ENCODE results near the gene SCAMP1.

Gene SCAMP1

DNA sequence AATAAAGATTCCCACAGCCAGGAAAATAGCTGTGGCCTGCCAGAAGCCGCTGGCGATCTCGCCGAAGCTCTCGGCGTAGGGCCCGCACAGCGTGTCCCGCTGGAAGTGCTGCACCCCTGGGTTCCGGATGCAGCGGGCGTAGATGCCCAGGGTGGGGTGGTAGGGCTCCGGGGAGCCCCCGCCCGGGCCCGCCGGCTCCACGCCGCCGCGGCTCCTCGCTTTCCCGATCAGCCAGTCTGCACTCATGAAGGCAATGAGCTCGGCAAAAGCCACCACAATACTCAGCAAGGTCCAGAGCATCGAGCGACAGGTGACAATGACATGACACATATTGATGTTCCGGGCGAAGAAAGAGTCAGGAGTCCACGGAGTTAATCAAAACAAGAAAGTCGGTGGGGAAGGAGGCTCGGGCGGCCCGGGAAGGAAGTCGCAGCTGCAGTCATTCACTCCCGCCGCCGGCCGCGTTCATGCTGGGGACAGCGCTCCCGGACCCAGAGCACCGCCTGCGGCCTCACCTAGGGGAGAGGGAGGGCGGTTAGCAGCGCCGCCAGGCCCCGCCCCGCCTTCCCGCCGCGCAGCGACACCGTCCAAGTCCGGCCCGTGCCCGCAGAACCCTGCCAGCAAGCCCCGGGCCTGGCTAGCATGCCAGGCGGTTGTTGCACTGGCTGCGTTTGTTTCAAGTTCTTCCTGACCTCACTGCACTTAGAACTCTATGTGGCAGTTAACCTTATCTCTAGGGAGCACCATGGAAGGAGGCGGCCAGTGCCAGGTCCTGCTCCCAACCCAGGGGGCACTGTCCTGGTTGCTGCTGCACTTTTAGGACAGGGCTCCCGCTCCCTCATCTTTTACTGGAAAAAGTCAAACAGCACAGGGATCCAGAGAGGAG lies 149.7 kb downstream of the SCAMP1 start:
- POLR2A ChIA-PET, result interaction anchor here (1.8 kb wide), 1 partner anchor 27 kb away, joined by 8 read pairs; no protein-coding TSS in a partner anchor
- Histone ChIP-seq H3K4me1 (ENCODE audit: control extremely low read depth in 1 of 4, control insufficient read depth in 4 of 4, insufficient read depth in 4 of 4, low read length in 3 of 4) (peaks cover 48 to 66% (median 59%) of the 10 kb centered on the region in 4 experiments), H3K9me3 (ENCODE audit: control extremely low read depth in 1 of 5, control insufficient read depth in 4 of 5, insufficient read depth in 2 of 5, low read depth in 1 of 5, low read length in 4 of 5) (peaks cover 0 to 3% (median 0%) of the 10 kb centered on the region in 5 experiments), H3K36me3 (ENCODE audit: control insufficient read depth in 4 of 4, insufficient read depth in 4 of 4, low read length in 3 of 4) (peaks cover 0 to 3% (median 0%) of the 10 kb centered on the region in 4 experiments), H3K4me3 (ENCODE audit: control insufficient read depth in 1 of 7, extremely low read depth in 1 of 7, insufficient read depth in 4 of 7, low read depth in 2 of 7, low read length in 6 of 7) (peak overlapping the region; percentile 73 to 97 (median 93)), H3K27me3 (replicated peaks in 2 of 5; ENCODE audit: control insufficient read depth in 4 of 5, insufficient read depth in 5 of 5, low read length in 4 of 5) (no peaks in the 10 kb centered on the region), H3K27ac (ENCODE audit: insufficient read depth in 1 of 2, low read depth in 1 of 2, low read length in 2 of 2, poor library complexity in 1 of 2, severe bottlenecking in 2 of 2) (peak overlapping the region; percentile 56 to 76)
- DNase-seq, result peak; percentile 51 to 73 (median 59)
- under 1% methylated on average over 50 of the region's 61 CpGs for WGBS (ENCODE audit: insufficient coverage)
- CTCF ChIA-PET, result interaction anchor here (0.8 to 5.1 kb wide), 8 partner anchors 14 to 43 kb away, joined by 3 to 33 read pairs (median 7); no protein-coding TSS in a partner anchor

DNA sequence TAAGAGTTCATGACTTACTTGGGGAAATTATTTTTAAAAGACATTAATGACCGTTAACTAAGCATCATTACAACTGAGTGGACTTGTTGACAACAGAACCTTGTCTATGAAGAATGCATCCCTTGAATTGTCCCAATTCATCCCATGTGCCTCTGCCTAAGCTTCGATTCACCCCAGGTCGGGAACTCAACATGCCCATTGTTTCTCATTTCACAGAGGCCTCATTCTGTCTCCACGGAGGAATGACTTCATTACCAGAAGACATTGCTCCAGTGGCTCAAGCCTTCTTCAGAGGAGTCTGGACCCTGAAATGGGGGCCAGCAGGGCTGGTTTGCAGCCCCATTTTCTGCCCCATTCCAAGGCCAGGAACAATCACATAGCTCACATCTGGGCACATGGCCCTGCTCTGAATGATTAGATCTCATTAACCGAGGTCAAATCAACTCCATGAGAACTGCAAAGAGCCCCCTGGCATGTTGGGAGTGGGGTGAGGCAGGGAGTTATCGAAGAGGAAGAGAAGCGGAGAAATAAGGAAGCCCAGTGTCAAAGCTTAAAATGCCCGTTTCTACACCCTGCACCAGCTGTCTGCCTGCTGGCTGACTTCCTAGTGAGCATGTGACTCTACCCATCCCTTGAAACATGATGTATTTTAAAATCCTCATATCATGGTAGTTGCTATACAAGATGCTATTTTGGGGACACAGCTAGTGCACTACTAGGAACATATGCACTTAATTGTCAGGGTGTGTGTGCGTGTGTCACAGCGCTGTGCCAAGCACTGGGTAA lies 150.9 kb downstream of the SCAMP1 start:
- Histone ChIP-seq H3K4me3 (ENCODE audit: control insufficient read depth in 1 of 7, extremely low read depth in 1 of 7, insufficient read depth in 4 of 7, low read depth in 2 of 7, low read length in 6 of 7) (peak overlapping the region in 4 of 7 experiments; percentile 10 to 95 (median 47)), H3K36me3 (ENCODE audit: control insufficient read depth in 4 of 4, insufficient read depth in 4 of 4, low read length in 3 of 4) (peaks cover 0 to 3% (median 0%) of the 10 kb centered on the region in 4 experiments), H3K4me1 (ENCODE audit: control extremely low read depth in 1 of 4, control insufficient read depth in 4 of 4, insufficient read depth in 4 of 4, low read length in 3 of 4) (peaks cover 40 to 54% (median 47%) of the 10 kb centered on the region in 4 experiments), H3K27ac (ENCODE audit: insufficient read depth in 1 of 2, low read depth in 1 of 2, low read length in 2 of 2, poor library complexity in 1 of 2, severe bottlenecking in 2 of 2) (peak overlapping the region in 1 of 2 experiments; percentile 76), H3K27me3 (replicated peaks in 2 of 5; ENCODE audit: control insufficient read depth in 4 of 5, insufficient read depth in 5 of 5, low read length in 4 of 5) (no peaks in the 10 kb centered on the region), H3K9me3 (ENCODE audit: control extremely low read depth in 1 of 5, control insufficient read depth in 4 of 5, insufficient read depth in 2 of 5, low read depth in 1 of 5, low read length in 4 of 5) (peaks cover 0 to 3% (median 0%) of the 10 kb centered on the region in 5 experiments)
- CTCF ChIA-PET, result interaction anchor here (0.7 to 5.1 kb wide), 10 partner anchors 9 to 44 kb away, joined by 3 to 33 read pairs (median 7); no protein-coding TSS in a partner anchor
- 61% methylated on average over 8 of the region's 10 CpGs for WGBS (ENCODE audit: insufficient coverage)
- peak in 2 of 3 donors; percentile 67 to 81 for DNase-seq
- POLR2A ChIA-PET, result interaction anchor here (0.6 to 1.8 kb wide), 3 partner anchors 28 to 474 kb away, joined by 4 to 8 read pairs (median 4); partner anchors contain the start of gene ARSB

DNA sequence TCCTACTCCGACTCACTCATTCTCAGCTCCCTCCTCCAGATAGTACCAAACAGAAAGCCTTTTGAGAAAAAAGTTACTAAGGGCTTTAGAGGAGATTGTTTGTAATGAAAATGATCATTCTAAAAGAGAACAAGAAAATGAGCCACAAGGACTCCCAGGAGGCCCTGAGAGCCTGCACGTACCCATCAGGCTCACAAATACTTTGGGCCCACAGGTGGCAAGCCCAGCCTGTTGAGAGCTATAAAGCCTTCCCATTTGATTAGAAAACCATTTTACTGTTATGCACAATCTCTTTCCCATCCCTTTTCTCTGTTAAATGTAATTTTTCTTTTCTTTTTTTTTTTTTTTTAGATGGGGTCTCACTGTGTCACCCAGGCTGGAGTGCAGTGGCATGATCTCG lies 152.0 kb downstream of the SCAMP1 start:
- ChIA-PET CTCF (interaction anchor here (1.8 to 5.1 kb wide), 3 partner anchors 13 to 45 kb away, joined by 8 to 33 read pairs (median 9); no protein-coding TSS in a partner anchor), POLR2A (interaction anchor here (1.8 kb wide), 1 partner anchor 473 kb away, joined by 4 read pairs; the partner anchor contains the start of gene ARSB)
- no peak for DNase-seq
- H3K27ac ChIP-seq (ENCODE audit: insufficient read depth in 1 of 2, low read depth in 1 of 2, low read length in 2 of 2, poor library complexity in 1 of 2, severe bottlenecking in 2 of 2), result no peak overlapping the region
- H3K36me3 ChIP-seq (ENCODE audit: control insufficient read depth in 4 of 4, insufficient read depth in 4 of 4, low read length in 3 of 4), result no peaks in the 10 kb centered on the region
- 92% methylated on average over 1 of the region's 3 CpGs for WGBS (ENCODE audit: insufficient coverage)
- no peaks in the 10 kb centered on the region for H3K27me3 ChIP-seq (replicated peaks in 2 of 5; ENCODE audit: control insufficient read depth in 4 of 5, insufficient read depth in 5 of 5, low read length in 4 of 5)
- peaks cover 0 to 3% (median 0%) of the 10 kb centered on the region in 5 experiments for H3K9me3 ChIP-seq (ENCODE audit: control extremely low read depth in 1 of 5, control insufficient read depth in 4 of 5, insufficient read depth in 2 of 5, low read depth in 1 of 5, low read length in 4 of 5)
- H3K4me3 ChIP-seq (ENCODE audit: control insufficient read depth in 1 of 7, extremely low read depth in 1 of 7, insufficient read depth in 4 of 7, low read depth in 2 of 7, low read length in 6 of 7), result no peak overlapping the region
- H3K4me1 ChIP-seq (ENCODE audit: control extremely low read depth in 1 of 4, control insufficient read depth in 4 of 4, insufficient read depth in 4 of 4, low read length in 3 of 4), result peaks cover 30 to 46% (median 38%) of the 10 kb centered on the region in 4 experiments

DNA sequence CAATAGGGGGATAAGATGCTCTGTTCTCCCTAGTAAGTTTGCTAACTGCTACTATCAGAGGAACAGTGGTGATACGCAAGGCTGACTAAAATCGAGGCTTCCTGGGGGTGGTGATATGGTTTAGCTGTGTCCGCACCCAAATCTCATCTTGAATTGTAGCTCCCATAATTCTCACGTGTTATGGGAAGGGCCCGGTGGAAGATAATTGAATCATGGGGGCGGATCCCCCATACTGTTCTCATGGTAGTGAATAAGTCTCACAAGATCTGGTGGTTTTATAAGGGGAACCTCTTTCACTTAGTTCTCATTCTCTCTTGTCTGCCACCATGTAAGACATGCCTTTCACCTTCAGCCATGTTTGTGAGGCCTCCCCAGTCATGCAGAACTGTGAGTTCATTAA lies 153.0 kb downstream of the SCAMP1 start:
- Histone ChIP-seq H3K27ac (ENCODE audit: insufficient read depth in 1 of 2, low read depth in 1 of 2, low read length in 2 of 2, poor library complexity in 1 of 2, severe bottlenecking in 2 of 2) (no peak overlapping the region), H3K9me3 (ENCODE audit: control extremely low read depth in 1 of 5, control insufficient read depth in 4 of 5, insufficient read depth in 2 of 5, low read depth in 1 of 5, low read length in 4 of 5) (peaks cover 0 to 3% (median 0%) of the 10 kb centered on the region in 5 experiments), H3K4me1 (ENCODE audit: control extremely low read depth in 1 of 4, control insufficient read depth in 4 of 4, insufficient read depth in 4 of 4, low read length in 3 of 4) (peaks cover 22 to 40% (median 28%) of the 10 kb centered on the region in 4 experiments)

DNA sequence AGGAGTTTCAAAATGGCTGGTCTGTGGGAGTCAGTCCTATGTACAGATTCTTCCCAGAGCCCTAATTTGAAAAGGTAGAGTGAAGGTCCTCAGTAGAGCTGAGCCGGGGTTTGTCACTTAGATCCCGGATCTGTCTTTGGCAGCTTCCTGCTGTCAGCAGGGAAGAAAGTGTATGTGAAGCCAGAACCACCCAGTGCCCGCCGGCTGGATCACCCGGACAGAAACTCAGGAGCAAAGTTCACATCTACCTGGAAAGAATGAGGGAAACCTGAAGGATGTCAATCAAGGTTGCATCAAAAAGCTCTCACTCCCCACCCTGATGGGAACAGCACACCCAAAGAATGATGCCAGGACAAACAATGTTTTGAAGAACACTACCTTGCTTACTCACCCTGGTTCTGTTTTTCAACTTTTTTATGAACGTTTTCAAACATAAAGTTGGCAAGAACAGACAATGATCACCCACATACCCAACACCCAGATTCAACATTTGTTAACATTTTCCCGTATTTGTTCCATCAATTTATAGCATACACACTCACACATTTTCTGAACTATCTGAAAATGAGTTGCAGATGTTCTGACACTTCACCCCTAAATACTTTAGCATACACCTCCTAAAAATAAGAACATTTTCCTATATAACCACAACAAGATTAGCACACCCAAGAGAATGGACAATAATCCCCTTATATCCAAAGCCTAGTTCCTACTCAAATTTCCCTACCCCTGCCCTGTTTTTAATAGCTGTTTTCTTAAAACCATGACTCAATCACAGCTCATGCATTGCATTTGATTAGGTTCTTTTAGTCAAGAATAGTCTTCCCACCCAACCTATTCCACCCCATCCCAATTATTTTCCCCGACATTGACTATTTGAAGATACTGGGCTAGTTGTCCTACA lies 154.3 kb downstream of the SCAMP1 start:
- WGBS (ENCODE audit: insufficient coverage), result 98% methylated on average over 6 of the region's 8 CpGs
- ChIA-PET POLR2A (no interaction called here), CTCF (interaction anchor here (0.6 to 1.3 kb wide), 4 partner anchors 18 to 989 kb away, joined by 4 read pairs; no protein-coding TSS in a partner anchor)
- peaks cover 0 to 3% (median 0%) of the 10 kb centered on the region in 5 experiments for H3K9me3 ChIP-seq (ENCODE audit: control extremely low read depth in 1 of 5, control insufficient read depth in 4 of 5, insufficient read depth in 2 of 5, low read depth in 1 of 5, low read length in 4 of 5)
- H3K27ac ChIP-seq (ENCODE audit: insufficient read depth in 1 of 2, low read depth in 1 of 2, low read length in 2 of 2, poor library complexity in 1 of 2, severe bottlenecking in 2 of 2), result no peak overlapping the region
- no peak overlapping the region for H3K4me3 ChIP-seq (ENCODE audit: control insufficient read depth in 1 of 7, extremely low read depth in 1 of 7, insufficient read depth in 4 of 7, low read depth in 2 of 7, low read length in 6 of 7)
- peaks cover 16 to 27% (median 19%) of the 10 kb centered on the region in 4 experiments for H3K4me1 ChIP-seq (ENCODE audit: control extremely low read depth in 1 of 4, control insufficient read depth in 4 of 4, insufficient read depth in 4 of 4, low read length in 3 of 4)
- no peak for DNase-seq
- H3K36me3 ChIP-seq (ENCODE audit: control insufficient read depth in 4 of 4, insufficient read depth in 4 of 4, low read length in 3 of 4), result no peaks in the 10 kb centered on the region
- no peaks in the 10 kb centered on the region for H3K27me3 ChIP-seq (replicated peaks in 2 of 5; ENCODE audit: control insufficient read depth in 4 of 5, insufficient read depth in 5 of 5, low read length in 4 of 5)

More for the DNA sequence above, 153.0 kb downstream of the SCAMP1 start:
- Histone ChIP-seq H3K36me3 (ENCODE audit: control insufficient read depth in 4 of 4, insufficient read depth in 4 of 4, low read length in 3 of 4) (no peaks in the 10 kb centered on the region), H3K4me3 (ENCODE audit: control insufficient read depth in 1 of 7, extremely low read depth in 1 of 7, insufficient read depth in 4 of 7, low read depth in 2 of 7, low read length in 6 of 7) (no peak overlapping the region), H3K27me3 (replicated peaks in 2 of 5; ENCODE audit: control insufficient read depth in 4 of 5, insufficient read depth in 5 of 5, low read length in 4 of 5) (no peaks in the 10 kb centered on the region)
- 86% methylated on average over 5 of the region's 6 CpGs for WGBS (ENCODE audit: insufficient coverage)
- CTCF ChIA-PET, result interaction anchor here (2.9 kb wide), 1 partner anchor 11 kb away, joined by 9 read pairs; no protein-coding TSS in a partner anchor
- DNase-seq, result no peak
- POLR2A ChIA-PET, result no interaction called here

DNA sequence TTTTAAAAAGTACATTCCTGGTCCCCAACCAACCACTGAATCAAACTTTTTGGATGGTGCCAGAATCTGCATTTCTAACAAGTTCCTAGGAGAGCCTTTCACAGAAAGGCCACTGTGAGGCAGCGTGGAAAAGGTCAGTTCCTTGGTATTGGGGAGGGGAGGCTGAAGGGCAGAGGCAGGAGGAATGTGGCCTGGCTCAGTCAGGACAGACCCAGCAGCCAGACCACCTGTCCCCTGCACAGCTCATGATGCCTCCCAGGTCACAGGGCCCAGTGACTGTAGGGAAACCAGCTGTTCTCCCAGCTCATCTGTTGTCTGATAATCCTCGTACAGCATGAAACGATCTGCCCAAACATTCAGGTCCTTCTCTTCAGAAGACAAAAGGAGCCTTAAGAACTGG lies 155.3 kb downstream of the SCAMP1 start:
- Histone ChIP-seq H3K4me1 (ENCODE audit: control extremely low read depth in 1 of 4, control insufficient read depth in 4 of 4, insufficient read depth in 4 of 4, low read length in 3 of 4) (peaks cover 13 to 17% (median 16%) of the 10 kb centered on the region in 4 experiments), H3K27ac (ENCODE audit: insufficient read depth in 1 of 2, low read depth in 1 of 2, low read length in 2 of 2, poor library complexity in 1 of 2, severe bottlenecking in 2 of 2) (no peak overlapping the region)
- CTCF ChIA-PET, result interaction anchor here (1.1 kb wide), 1 partner anchor 48 kb away, joined by 4 read pairs; no protein-coding TSS in a partner anchor

More for the DNA sequence above, 155.3 kb downstream of the SCAMP1 start:
- Histone ChIP-seq H3K4me3 (ENCODE audit: control insufficient read depth in 1 of 7, extremely low read depth in 1 of 7, insufficient read depth in 4 of 7, low read depth in 2 of 7, low read length in 6 of 7) (no peak overlapping the region), H3K9me3 (ENCODE audit: control extremely low read depth in 1 of 5, control insufficient read depth in 4 of 5, insufficient read depth in 2 of 5, low read depth in 1 of 5, low read length in 4 of 5) (peaks cover 0 to 3% (median 0%) of the 10 kb centered on the region in 5 experiments), H3K36me3 (ENCODE audit: control insufficient read depth in 4 of 4, insufficient read depth in 4 of 4, low read length in 3 of 4) (no peaks in the 10 kb centered on the region), H3K27me3 (replicated peaks in 2 of 5; ENCODE audit: control insufficient read depth in 4 of 5, insufficient read depth in 5 of 5, low read length in 4 of 5) (no peaks in the 10 kb centered on the region)
- 100% methylated on average over 2 of the region's 3 CpGs for WGBS (ENCODE audit: insufficient coverage)
- DNase-seq, result no peak
- POLR2A ChIA-PET, result no interaction called here
